ENCODE measurements around the gene RIPK4. TPM values are rescaled to one million over a fixed set of nuclear protein-coding genes. Genes with fewer than 3 reads are reported as not detected.

The RIPK4 gene
- total and polyA plus RNA-seq, 4 donors, result 4.7 to 22.6 (median 8.5) TPM

GRCh38 chr21:41706263-41706639 lies 60.6 kb downstream of the RIPK4 start:
- Histone ChIP-seq H3K36me3 (ENCODE audit: control insufficient read depth in 4 of 4, insufficient read depth in 3 of 4, low read depth in 1 of 4, low read length in 3 of 4) (no peaks in the 10 kb centered on the region), H3K4me1 (ENCODE audit: control insufficient read depth in 4 of 4, insufficient read depth in 4 of 4, low read length in 3 of 4) (no peaks in the 10 kb centered on the region), H3K9me3 (ENCODE audit: control insufficient read depth in 4 of 4, low read length in 3 of 4) (no peaks in the 10 kb centered on the region), H3K9ac (ENCODE audit: low read depth in 1 of 2, low read length in 2 of 2) (no peak overlapping the region), H3K4me3 (ENCODE audit: low read depth in 1 of 3, low read length in 3 of 3) (no peak overlapping the region), H3K27ac (ENCODE audit: low read depth in 1 of 2, low read length in 2 of 2) (no peak overlapping the region), H3K27me3 (ENCODE audit: control insufficient read depth in 4 of 4, insufficient read depth in 4 of 4, low read length in 3 of 4) (no peaks in the 10 kb centered on the region)
- no peak for DNase-seq (ENCODE audit: low spot score)
- TF ChIP-seq FOXA2 (IDR thresholded peaks at IDR 0.05) (no peak), HNF4A (conservative IDR thresholded peaks at IDR 0.05) (no peak), GABPA (IDR thresholded peaks at IDR 0.05 in 1 of 2, conservative IDR thresholded peaks at IDR 0.05 in 1 of 2) (no peak), FOXA1 (IDR thresholded peaks at IDR 0.05) (no peak)
- TF ChIP-seq, protein P1, sequence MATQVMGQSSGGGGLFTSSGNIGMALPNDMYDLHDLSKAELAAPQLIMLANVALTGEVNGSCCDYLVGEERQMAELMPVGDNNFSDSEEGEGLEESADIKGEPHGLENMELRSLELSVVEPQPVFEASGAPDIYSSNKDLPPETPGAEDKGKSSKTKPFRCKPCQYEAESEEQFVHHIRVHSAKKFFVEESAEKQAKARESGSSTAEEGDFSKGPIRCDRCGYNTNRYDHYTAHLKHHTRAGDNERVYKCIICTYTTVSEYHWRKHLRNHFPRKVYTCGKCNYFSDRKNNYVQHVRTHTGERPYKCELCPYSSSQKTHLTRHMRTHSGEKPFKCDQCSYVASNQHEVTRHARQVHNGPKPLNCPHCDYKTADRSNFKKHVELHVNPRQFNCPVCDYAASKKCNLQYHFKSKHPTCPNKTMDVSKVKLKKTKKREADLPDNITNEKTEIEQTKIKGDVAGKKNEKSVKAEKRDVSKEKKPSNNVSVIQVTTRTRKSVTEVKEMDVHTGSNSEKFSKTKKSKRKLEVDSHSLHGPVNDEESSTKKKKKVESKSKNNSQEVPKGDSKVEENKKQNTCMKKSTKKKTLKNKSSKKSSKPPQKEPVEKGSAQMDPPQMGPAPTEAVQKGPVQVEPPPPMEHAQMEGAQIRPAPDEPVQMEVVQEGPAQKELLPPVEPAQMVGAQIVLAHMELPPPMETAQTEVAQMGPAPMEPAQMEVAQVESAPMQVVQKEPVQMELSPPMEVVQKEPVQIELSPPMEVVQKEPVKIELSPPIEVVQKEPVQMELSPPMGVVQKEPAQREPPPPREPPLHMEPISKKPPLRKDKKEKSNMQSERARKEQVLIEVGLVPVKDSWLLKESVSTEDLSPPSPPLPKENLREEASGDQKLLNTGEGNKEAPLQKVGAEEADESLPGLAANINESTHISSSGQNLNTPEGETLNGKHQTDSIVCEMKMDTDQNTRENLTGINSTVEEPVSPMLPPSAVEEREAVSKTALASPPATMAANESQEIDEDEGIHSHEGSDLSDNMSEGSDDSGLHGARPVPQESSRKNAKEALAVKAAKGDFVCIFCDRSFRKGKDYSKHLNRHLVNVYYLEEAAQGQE (IDR thresholded peaks at IDR 0.05), result no peak
- 84% methylated on average over 4 of the region's 4 CpGs for WGBS

DNA sequence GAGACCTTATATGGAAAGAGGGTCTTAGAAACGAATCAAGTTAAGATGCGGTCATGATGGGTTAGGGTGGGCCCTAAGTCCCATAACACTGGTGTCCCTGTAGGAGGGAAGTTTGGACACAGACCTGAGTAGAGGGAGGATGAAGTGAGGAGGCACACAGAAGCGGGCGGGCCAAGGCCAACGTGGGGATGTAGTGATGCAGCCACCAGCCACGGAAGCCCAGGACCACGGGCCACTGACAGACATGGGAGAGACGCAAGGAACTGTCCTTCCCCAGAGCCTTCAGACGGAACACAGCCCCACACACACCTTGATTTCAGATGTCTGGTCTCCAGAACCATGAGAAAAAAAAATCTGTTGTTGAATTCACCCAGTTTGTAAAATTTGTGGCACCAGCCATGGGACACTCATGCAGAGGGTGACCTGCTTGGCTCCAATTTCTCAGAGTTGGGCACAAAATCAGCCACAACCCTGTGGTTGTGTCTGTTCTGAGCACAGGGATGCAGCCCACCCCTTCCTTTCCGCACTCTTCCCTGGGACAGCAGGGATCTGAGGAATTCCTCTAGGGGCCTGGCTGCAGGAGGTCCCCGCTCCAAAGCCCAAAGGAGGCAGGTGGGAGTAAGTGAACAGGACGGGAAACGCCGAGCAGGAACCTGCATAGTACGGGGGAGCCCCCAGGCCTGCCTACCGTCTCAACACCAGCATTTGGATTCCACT lies 61.1 kb downstream of the RIPK4 start:
- H3K27ac ChIP-seq (ENCODE audit: low read depth in 1 of 2, low read length in 2 of 2), result no peak overlapping the region
- H3K4me3 ChIP-seq (ENCODE audit: low read depth in 1 of 3, low read length in 3 of 3), result no peak overlapping the region
- no peak overlapping the region for H3K9ac ChIP-seq (ENCODE audit: low read depth in 1 of 2, low read length in 2 of 2)
- H3K4me1 ChIP-seq (ENCODE audit: control insufficient read depth in 4 of 4, insufficient read depth in 4 of 4, low read length in 3 of 4), result no peaks in the 10 kb centered on the region
- TF ChIP-seq, protein P2, sequence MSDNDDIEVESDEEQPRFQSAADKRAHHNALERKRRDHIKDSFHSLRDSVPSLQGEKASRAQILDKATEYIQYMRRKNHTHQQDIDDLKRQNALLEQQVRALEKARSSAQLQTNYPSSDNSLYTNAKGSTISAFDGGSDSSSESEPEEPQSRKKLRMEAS (IDR thresholded peaks at IDR 0.05), result no peak
- TF ChIP-seq ZBTB33 (IDR thresholded peaks at IDR 0.05) (no peak), JUND (IDR thresholded peaks at IDR 0.05) (no peak), TAF1 (conservative IDR thresholded peaks at IDR 0.05) (no peak), YY1 (IDR thresholded peaks at IDR 0.05) (no peak), ATF3 (IDR thresholded peaks at IDR 0.05) (no peak), HNF4A (conservative IDR thresholded peaks at IDR 0.05) (no peak), RXRA (IDR thresholded peaks at IDR 0.05) (no peak), EGR1 (IDR thresholded peaks at IDR 0.05; ENCODE audit: low read depth in 2 of 2) (no peak), RAD21 (IDR thresholded peaks at IDR 0.05) (no peak), NR2F2 (IDR thresholded peaks at IDR 0.05) (no peak), FOXA2 (IDR thresholded peaks at IDR 0.05) (no peak), HNF4G (IDR thresholded peaks at IDR 0.05) (no peak)
- TF ChIP-seq, protein P3, sequence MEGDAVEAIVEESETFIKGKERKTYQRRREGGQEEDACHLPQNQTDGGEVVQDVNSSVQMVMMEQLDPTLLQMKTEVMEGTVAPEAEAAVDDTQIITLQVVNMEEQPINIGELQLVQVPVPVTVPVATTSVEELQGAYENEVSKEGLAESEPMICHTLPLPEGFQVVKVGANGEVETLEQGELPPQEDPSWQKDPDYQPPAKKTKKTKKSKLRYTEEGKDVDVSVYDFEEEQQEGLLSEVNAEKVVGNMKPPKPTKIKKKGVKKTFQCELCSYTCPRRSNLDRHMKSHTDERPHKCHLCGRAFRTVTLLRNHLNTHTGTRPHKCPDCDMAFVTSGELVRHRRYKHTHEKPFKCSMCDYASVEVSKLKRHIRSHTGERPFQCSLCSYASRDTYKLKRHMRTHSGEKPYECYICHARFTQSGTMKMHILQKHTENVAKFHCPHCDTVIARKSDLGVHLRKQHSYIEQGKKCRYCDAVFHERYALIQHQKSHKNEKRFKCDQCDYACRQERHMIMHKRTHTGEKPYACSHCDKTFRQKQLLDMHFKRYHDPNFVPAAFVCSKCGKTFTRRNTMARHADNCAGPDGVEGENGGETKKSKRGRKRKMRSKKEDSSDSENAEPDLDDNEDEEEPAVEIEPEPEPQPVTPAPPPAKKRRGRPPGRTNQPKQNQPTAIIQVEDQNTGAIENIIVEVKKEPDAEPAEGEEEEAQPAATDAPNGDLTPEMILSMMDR (IDR thresholded peaks at IDR 0.05; ENCODE audit: low read depth, low read length, missing input control), result no peak
- TF ChIP-seq, protein P1 (IDR thresholded peaks at IDR 0.05), result no peak
- no peaks in the 10 kb centered on the region for H3K9me3 ChIP-seq (ENCODE audit: control insufficient read depth in 4 of 4, low read length in 3 of 4)
- no peaks in the 10 kb centered on the region for H3K27me3 ChIP-seq (ENCODE audit: control insufficient read depth in 4 of 4, insufficient read depth in 4 of 4, low read length in 3 of 4)
- no peak for DNase-seq (ENCODE audit: low spot score)
- WGBS, result 93% methylated on average over 16 of the region's 16 CpGs
- no peaks in the 10 kb centered on the region for H3K36me3 ChIP-seq (ENCODE audit: control insufficient read depth in 4 of 4, insufficient read depth in 3 of 4, low read depth in 1 of 4, low read length in 3 of 4)
